ENCODE results near the gene HDAC9. TPM values are rescaled to one million over a fixed set of nuclear protein-coding genes. Genes with fewer than 3 reads are reported as not detected.

HDAC9 gene
- total RNA-seq, 1 experiment from 2014 or later = 7.7 TPM

DNA sequence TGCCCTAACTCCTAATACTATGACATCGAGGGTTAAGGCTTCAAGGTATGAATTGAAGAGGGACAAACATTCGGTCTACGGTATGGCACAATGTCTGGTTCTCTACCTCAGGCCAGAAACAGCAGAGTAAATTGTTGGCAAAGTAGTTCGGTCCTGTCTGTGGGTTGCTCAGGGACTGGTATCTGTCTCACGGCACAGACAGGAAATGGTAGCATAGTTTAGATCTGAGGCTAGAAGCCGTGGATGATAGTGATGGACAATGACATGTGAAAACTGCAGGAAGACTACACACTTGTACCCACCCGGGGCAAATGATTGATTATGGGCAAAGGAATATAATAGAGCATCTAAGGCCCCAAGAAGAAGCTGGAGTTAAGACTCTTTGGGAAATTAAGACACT, 515.7 kb downstream of the HDAC9 start:
- Mint-ChIP-seq H3K4me1 (peaks cover 0 to 4% of the 10 kb centered on the region in 2 experiments; a peak in 1 of 4 replicates), H3K9me3 (no peaks in the 10 kb centered on the region), H3K4me3 (no peak overlapping the region), H3K27me3 (ENCODE audit: low read depth) (no peaks in the 10 kb centered on the region), H3K27ac (no peak overlapping the region), H3K36me3 (ENCODE audit: insufficient read depth in 1 of 3, low read depth in 3 of 3) (no peaks in the 10 kb centered on the region)
- Histone ChIP-seq H2BK120ac (ENCODE audit: low read depth, low read length, poor library complexity, severe bottlenecking) (no peak overlapping the region), H2BK12ac (ENCODE audit: insufficient read length, low read depth, low read length) (no peak overlapping the region), H3K27me3 (ENCODE audit: insufficient read depth, low read length) (no peaks in the 10 kb centered on the region), H3K27ac (ENCODE audit: insufficient read length, low read depth, low read length) (no peak overlapping the region), H3K4me2 (ENCODE audit: insufficient read depth, insufficient read length, low read length) (no peak overlapping the region), H3K4me1 (ENCODE audit: insufficient read depth, low read length) (no peaks in the 10 kb centered on the region), H2BK15ac (ENCODE audit: low read depth, low read length) (no peak overlapping the region), H3K79me1 (ENCODE audit: insufficient read depth, low read depth, low read length, poor library complexity, severe bottlenecking) (no peaks in the 10 kb centered on the region), H3K79me2 (ENCODE audit: insufficient read depth, low read length) (no peaks in the 10 kb centered on the region), H4K8ac (replicated peaks; ENCODE audit: insufficient read length, low read depth, low read length) (no peak overlapping the region), H4K20me1 (ENCODE audit: control insufficient read depth, insufficient read depth, insufficient read length) (no peaks in the 10 kb centered on the region), H3K23me2 (ENCODE audit: insufficient read length, low read depth, low read length, poor library complexity, severe bottlenecking) (no peaks in the 10 kb centered on the region), H3K9me3 (ENCODE audit: control insufficient read depth, low read depth, low read length) (no peaks in the 10 kb centered on the region), H3K56ac (ENCODE audit: insufficient read length, low read depth, low read length) (no peak overlapping the region), H3K18ac (ENCODE audit: insufficient read length, low read depth, low read length) (no peak overlapping the region), H4K91ac (ENCODE audit: insufficient read length, low read depth, low read length) (no peak overlapping the region), H3T11ph (ENCODE audit: low read length) (no peak overlapping the region), H4K5ac (ENCODE audit: insufficient read length, low read depth, low read length) (no peak overlapping the region), H2AFZ (ENCODE audit: low read length) (no peak overlapping the region), H3K14ac (ENCODE audit: insufficient read depth, low read length) (no peak overlapping the region), H3K4ac (ENCODE audit: low read depth, low read length) (no peak overlapping the region), H3K23ac (ENCODE audit: insufficient read length, low read depth, low read length) (no peak overlapping the region), H2BK20ac (ENCODE audit: low read depth, low read length, poor library complexity, severe bottlenecking) (no peak overlapping the region), H2BK5ac (ENCODE audit: insufficient read length, low read length) (no peak overlapping the region), H3K9ac (ENCODE audit: extremely low read depth, insufficient read length, low read length) (no peak overlapping the region), H2AK5ac (ENCODE audit: insufficient read length, low read length) (no peak overlapping the region)
- WGBS (ENCODE audit: extremely low coverage, insufficient read length, low lambda C conversion rate) = no CpG with 5 or more reads among the region's 7 CpGs
- TF ChIP-seq, protein P1, sequence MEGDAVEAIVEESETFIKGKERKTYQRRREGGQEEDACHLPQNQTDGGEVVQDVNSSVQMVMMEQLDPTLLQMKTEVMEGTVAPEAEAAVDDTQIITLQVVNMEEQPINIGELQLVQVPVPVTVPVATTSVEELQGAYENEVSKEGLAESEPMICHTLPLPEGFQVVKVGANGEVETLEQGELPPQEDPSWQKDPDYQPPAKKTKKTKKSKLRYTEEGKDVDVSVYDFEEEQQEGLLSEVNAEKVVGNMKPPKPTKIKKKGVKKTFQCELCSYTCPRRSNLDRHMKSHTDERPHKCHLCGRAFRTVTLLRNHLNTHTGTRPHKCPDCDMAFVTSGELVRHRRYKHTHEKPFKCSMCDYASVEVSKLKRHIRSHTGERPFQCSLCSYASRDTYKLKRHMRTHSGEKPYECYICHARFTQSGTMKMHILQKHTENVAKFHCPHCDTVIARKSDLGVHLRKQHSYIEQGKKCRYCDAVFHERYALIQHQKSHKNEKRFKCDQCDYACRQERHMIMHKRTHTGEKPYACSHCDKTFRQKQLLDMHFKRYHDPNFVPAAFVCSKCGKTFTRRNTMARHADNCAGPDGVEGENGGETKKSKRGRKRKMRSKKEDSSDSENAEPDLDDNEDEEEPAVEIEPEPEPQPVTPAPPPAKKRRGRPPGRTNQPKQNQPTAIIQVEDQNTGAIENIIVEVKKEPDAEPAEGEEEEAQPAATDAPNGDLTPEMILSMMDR (conservative IDR thresholded peaks at IDR 0.05) = no peak
- no peak for DNase-seq

Data from H9 (cell line).